ENCODE measurements around the gene NR6A1. TPM values are rescaled to one million over a fixed set of nuclear protein-coding genes. Genes with fewer than 3 reads are reported as not detected.

NR6A1 gene
- total RNA-seq, 1 experiment from 2014 or later = 32.1 TPM

GRCh38 chr9:124583134-124583533 lies 188.0 kb downstream of the NR6A1 start:
- in situ Hi-C loops (cut with HindIII; ENCODE audit: low sequenced_read_pairs) = loop anchor here (25.0 kb wide), 1 partner anchor 104 kb away; no protein-coding TSS in a partner anchor
- DNase-seq (ENCODE audit: low spot score) = no peak

DNA sequence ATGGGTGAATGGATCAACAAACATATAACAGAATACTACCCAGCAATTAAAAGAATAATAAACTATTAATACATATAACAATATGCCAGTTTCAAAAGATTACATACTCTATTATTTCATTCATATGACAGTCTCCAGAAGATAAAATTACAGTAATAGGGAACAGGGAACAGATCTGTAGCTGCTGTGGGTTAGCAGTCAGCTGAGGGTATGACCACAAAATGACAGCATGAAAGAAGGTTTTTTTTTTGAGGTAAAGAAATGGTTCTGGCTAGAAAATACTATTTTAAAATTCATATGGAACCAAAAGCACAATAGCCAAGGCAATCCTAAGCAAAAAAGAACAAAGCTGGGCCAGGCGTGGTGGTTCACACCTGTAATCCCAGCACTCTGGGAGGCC lies 190.9 kb downstream of the NR6A1 start:
- in situ Hi-C loops (cut with HindIII; ENCODE audit: low sequenced_read_pairs) = loop anchor here (25.0 kb wide), 1 partner anchor 107 kb away; no protein-coding TSS in a partner anchor
- DNase-seq (ENCODE audit: low spot score) = no peak

DNA sequence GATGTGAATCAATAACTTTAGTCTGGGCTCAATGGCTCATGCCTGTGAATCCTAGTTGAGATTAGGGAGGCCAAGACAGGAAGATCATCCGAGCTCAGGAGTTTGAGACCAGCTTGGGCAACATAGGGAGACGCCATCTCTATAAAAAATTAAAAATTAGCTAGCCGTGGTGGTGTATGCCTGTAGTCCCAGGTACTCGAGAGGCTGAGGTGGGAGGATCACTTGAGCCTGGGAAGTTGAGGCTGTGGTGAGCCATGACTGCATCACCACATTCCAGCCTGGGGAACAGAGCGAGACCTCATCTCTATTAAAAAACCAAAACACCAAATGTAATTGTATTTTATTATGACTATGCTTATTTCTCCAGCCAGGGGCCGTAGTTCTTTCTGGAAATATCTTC lies 194.4 kb downstream of the NR6A1 start:
- in situ Hi-C loops (cut with HindIII; ENCODE audit: low sequenced_read_pairs) = loop anchor here (25.0 kb wide), 1 partner anchor 111 kb away; no protein-coding TSS in a partner anchor

DNA sequence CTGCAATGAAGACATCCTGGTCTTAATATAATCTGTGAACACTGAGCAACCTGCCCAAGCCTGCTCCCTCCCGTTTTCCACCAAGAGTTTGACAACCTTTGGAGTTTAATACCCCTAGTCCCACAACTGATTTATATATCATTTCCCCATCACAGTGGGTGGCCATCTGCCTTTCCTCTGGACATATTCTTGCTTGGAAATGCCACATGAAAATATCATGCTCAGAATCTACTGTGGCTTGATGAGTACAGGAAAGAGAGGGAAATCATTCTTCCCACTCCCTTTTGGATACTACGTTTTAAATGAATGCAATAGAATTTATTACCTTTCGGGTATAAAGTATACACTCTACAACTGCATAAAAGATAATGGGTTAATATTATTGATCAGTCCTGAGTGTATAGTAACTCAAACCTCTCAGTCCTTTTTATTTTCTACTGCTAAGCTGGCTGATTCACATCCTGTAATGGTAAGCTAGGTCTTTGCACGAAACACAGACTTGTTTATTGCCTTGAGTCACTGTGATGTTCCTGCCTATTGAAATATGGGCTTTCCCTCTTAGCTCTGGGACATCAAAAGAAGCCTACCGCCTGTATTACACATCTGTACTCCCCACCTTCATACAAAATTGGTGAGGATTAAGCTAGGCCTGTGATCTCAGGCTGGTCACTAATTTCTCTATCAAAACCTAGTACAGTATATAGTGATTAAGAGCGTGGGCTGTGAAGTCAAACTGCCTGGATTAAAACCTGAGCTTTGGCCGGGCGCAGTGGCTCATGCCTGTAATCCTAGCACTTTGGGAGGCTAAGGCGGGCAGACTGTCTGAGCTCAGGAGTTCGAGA lies 196.4 kb downstream of the NR6A1 start:
- DNase-seq (ENCODE audit: low spot score) = no peak
- in situ Hi-C loops (cut with HindIII; ENCODE audit: low sequenced_read_pairs) = loop anchor here (25.0 kb wide), 1 partner anchor 113 kb away; no protein-coding TSS in a partner anchor

More for the DNA sequence above, 194.4 kb downstream of the NR6A1 start:
- no peak for DNase-seq (ENCODE audit: low spot score)

DNA sequence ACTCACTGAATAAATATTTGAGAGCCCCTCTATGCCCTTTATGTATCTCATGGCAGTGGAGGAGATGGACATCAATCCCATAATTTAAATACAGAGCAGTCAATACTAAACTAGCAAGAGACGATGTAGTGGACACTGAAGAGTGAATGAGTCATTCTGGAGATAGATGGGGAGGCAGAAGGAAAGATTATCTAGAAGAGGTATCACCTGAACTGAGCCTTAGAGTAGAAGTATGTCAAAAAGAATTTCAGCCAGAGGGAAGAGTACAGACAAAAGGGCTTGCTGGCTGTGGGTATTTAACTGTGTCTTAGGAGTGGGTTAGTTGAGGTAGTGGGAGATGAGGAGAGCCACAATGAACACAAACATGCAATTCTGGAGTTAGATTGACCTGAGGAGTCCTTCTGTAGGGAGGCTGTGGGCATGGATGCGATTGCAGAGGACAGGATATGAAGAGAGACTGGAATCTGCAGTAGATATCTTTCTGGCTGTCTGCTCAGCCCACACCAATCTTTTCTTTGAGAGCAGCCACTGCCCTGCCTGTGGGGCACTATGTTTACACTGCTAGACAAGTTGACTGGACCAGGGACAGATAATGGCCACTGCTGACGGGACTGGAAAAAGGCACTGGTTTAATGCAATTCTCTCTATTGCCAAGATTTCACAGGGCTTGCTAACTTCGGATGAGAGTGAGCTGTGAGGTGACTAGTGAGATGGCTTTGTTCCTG lies 200.0 kb downstream of the NR6A1 start:
- no peak for DNase-seq (ENCODE audit: low spot score)
- in situ Hi-C loops (cut with HindIII; ENCODE audit: low sequenced_read_pairs) = no loop called here

DNA sequence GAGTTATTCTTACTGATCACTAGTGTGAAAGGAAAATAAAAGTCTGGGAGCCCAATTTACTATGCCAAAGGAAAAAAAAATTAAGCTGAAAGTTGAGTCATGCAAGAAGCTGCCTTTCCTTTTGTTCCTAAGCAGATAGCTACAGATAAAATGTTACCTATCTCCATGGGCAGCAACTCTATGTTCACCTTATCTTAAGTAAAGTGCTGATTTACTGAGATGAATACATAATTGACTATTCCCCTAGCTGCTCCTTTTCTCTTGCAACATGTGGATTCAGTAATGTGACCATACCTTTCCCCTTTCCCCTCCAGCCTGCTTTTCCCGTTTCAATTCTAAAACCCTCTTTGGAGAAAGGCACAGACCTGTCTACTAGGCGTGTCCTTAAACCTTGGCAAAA lies 201.2 kb downstream of the NR6A1 start:
- no peak for DNase-seq (ENCODE audit: low spot score)
- in situ Hi-C loops (cut with HindIII; ENCODE audit: low sequenced_read_pairs) = no loop called here

- in situ Hi-C loops (cut with HindIII; ENCODE audit: low sequenced_read_pairs) = no loop called here
- DNase-seq (ENCODE audit: low spot score) = no peak
Measured at GRCh38 chr9:124567362-124567761, 203.7 kb downstream of the NR6A1 start.

DNA sequence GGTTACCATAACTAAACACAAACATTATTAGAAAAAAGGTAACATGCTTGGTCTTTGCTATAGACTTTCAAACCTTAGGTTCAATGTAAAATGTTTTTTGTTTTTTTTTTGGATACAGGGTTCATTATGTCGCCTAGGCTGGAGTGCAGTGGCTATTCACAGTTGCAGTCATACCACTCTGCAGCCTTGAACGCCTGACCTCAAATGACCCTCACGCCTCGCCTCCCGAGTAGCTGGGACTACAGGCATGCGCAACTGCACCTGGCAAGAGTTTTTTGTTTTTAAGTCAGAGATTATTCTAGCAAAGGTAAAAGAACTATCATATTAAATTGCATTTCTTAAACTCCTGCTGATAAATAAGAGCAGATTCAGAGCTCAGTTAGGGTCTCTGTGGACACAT lies 208.8 kb downstream of the NR6A1 start:
- in situ Hi-C loops (cut with HindIII; ENCODE audit: low sequenced_read_pairs) = no loop called here
- DNase-seq (ENCODE audit: low spot score) = no peak

GRCh38 chr9:124559871-124560270 lies 211.2 kb downstream of the NR6A1 start:
- DNase-seq (ENCODE audit: low spot score) = no peak
- in situ Hi-C loops (cut with HindIII; ENCODE audit: low sequenced_read_pairs) = loop anchor here (10.0 kb wide), 1 partner anchor 205 kb away; no protein-coding TSS in a partner anchor

DNA sequence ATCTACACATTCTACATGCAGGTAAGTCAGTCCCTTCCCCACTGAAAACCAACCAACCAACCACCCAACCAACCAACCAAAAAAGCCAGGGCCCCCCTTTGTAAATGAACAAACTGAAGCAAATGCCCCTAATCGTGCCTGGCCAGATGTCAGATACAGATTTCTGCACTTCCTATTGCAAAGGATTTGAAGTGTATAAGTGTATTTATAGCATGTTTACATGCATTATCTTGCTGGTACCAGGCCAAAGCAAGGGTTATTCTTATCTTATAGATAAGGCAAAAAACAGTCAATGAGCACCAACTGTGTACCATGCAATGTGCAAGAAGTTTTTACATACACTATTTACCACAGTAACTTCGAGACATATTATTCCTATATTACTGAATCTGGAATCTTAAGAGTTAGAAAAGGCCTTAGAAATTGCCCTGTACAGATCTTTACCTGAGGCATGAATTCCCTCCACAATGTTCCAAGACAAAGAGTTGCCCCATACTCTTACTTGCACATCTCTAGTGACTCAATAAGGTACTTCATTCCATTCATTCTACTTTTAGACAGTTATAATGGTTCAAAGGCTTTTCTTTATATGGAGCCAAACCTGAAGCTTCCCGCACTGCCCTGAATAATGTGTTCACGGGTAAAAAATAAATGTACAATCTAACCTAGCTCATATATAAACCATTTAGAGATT lies 212.2 kb downstream of the NR6A1 start:
- in situ Hi-C loops (cut with HindIII; ENCODE audit: low sequenced_read_pairs) = loop anchor here (10.0 kb wide), 1 partner anchor 206 kb away; no protein-coding TSS in a partner anchor
- DNase-seq (ENCODE audit: low spot score) = no peak

- no peak for DNase-seq (ENCODE audit: low spot score)
- in situ Hi-C loops (cut with HindIII; ENCODE audit: low sequenced_read_pairs) = loop anchor here (10.0 kb wide), 1 partner anchor 207 kb away; no protein-coding TSS in a partner anchor
Measured at GRCh38 chr9:124557895-124558294, 213.2 kb downstream of the NR6A1 start.

DNA sequence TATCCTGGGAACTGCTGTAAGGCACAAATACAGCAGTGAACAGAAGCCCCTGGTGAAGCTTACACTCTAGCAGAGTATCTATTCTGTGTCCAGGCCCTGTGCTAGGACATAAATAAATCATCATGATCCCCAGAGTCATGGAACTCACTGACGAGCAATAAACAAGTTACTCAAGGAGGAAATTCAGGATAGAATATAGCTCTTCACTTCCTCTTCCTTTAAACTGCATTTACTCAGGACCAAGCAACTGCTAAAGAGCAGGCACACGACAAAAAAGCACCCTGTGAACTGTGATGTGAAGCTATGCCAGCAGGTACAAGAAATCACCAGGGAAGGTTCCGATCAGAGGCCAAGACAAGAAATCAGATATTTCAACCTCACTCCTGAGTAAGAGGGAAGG lies 216.1 kb downstream of the NR6A1 start:
- in situ Hi-C loops (cut with HindIII; ENCODE audit: low sequenced_read_pairs) = loop anchor here (10.0 kb wide), 1 partner anchor 210 kb away; no protein-coding TSS in a partner anchor
- no peak for DNase-seq (ENCODE audit: low spot score)

- in situ Hi-C loops (cut with HindIII; ENCODE audit: low sequenced_read_pairs) = loop anchor here (10.0 kb wide), 1 partner anchor 211 kb away; no protein-coding TSS in a partner anchor
- no peak for DNase-seq (ENCODE audit: low spot score)
Measured at GRCh38 chr9:124553738-124554137, 217.4 kb downstream of the NR6A1 start.

DNA sequence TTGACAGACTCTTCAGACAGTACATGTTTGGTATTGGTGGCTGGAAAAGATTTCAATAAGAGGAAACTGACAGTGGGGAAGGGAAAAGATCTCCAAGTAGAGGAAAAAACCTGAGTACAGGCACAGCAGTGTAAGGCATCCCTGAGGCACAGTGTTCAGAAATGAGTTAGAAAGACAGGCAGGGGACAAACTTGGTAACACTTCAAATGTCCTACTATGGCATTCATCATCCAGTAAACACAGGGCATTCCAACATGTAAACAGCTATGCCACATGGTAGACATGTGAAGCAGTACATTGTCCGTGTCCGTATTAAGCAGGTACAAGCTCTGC lies 218.9 kb downstream of the NR6A1 start:
- no peak for DNase-seq (ENCODE audit: low spot score)
- in situ Hi-C loops (cut with HindIII; ENCODE audit: low sequenced_read_pairs) = loop anchor here (10.0 kb wide), 1 partner anchor 213 kb away; no protein-coding TSS in a partner anchor

- in situ Hi-C loops (cut with HindIII; ENCODE audit: low sequenced_read_pairs) = loop anchor here (10.0 kb wide), 1 partner anchor 213 kb away; no protein-coding TSS in a partner anchor
- DNase-seq (ENCODE audit: low spot score) = peak; percentile 50
Measured at GRCh38 chr9:124551472-124552272, 219.4 kb downstream of the NR6A1 start.

GRCh38 chr9:124550072-124550471 lies 221.0 kb downstream of the NR6A1 start:
- in situ Hi-C loops (cut with HindIII; ENCODE audit: low sequenced_read_pairs) = loop anchor here (10.0 kb wide), 1 partner anchor 215 kb away; no protein-coding TSS in a partner anchor
- DNase-seq (ENCODE audit: low spot score) = no peak

DNA sequence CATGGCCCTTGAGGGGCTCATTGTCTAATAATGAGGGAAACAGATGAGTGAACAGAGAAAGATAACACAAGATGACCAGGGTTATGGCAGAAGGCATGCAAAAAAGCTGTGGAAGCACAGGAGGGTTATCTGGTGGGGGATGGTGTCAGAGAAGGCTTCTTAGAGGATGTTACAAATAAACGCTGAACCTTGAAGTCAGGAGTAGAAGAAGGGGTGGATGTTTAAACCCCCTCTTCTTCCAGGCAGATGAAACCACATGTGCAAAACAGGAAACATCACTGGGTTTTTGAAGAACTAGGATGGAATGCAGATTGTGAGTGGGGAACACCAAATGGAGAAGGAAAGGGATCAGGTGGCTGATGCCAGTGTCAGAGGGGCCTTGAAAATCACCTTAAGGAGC lies 222.1 kb downstream of the NR6A1 start:
- in situ Hi-C loops (cut with HindIII; ENCODE audit: low sequenced_read_pairs) = no loop called here
- DNase-seq (ENCODE audit: low spot score) = no peak

DNA sequence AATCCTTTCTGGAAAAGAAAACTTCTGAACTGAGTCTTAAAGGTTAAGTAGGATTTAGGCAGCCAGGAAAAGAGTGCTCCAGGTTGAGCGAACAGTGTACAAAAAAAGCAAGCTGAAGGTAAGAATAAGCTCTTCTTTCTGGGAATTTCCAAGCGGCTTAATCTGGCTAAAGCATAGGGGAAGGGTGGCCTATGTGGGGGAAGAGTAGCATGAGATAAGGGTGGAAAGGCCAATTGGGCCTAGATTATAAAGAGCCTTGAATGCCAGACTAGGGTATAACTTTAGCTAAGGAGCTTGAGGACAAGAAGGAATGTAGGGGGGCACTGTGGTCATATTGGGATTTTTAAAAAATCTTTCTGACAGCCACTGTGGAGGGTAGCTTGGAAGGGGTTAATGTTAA lies 226.6 kb downstream of the NR6A1 start:
- in situ Hi-C loops (cut with HindIII; ENCODE audit: low sequenced_read_pairs) = no loop called here
- no peak for DNase-seq (ENCODE audit: low spot score)

Measured in G401 (cell line).